HG03280 (cell line): ENCODE data around the gene CAPN7.
"Not testable (repeated sequence)": the region's sequence is repeated elsewhere in the genome, so short reads cannot be mapped to it uniquely, and the experiment has no call there.

ENCODE experiments used
- ATAC-seq: cut with Tn5 transposase; IDR thresholded peaks from one replicate; pipeline ENCODE4 v1.9.1; 2021; ENCODE audit warnings: mild to moderate bottlenecking, moderate library complexity; ENCODE audit not compliant: unreplicated experiment

CAPN7 gene

GRCh38 chr3:15205934-15206661 is at the start of gene CAPN7:
Gene CAPN7 (plus strand): TSS chr3:15206246. CDS start chr3:15206496, 250 bp downstream.
- peak; percentile 88 for ATAC-seq

GRCh38 chr3:15157441-15157840 is 48.6 kb upstream of the CAPN7 start:
- ATAC-seq: no peak

GRCh38 chr3:15159501-15160136 is 46.4 kb upstream of the CAPN7 start:
- ATAC-seq: no peak

- no peak for ATAC-seq
These were observed 45.4 kb upstream of the CAPN7 start for GRCh38 chr3:15160662-15161061.

- no peak for ATAC-seq
These were observed 44.9 kb upstream of the CAPN7 start for GRCh38 chr3:15161133-15161532.

GRCh38 chr3:15163656-15164055 is 42.4 kb upstream of the CAPN7 start:
- not testable (repeated sequence) for ATAC-seq

- no peak for ATAC-seq
These were observed 41.7 kb upstream of the CAPN7 start for GRCh38 chr3:15164340-15164739.

GRCh38 chr3:15165061-15165460 is 41.0 kb upstream of the CAPN7 start:
- ATAC-seq: no peak

- ATAC-seq: not testable (repeated sequence)
These were observed 39.7 kb upstream of the CAPN7 start for GRCh38 chr3:15166391-15166790.

- ATAC-seq: no peak
These were observed 35.0 kb upstream of the CAPN7 start for GRCh38 chr3:15171096-15171495.

- ATAC-seq: no peak
These were observed 33.2 kb upstream of the CAPN7 start for GRCh38 chr3:15172806-15173205.

- ATAC-seq: no peak
These were observed 31.1 kb upstream of the CAPN7 start for GRCh38 chr3:15174953-15175352.

GRCh38 chr3:15175605-15176004 is 30.4 kb upstream of the CAPN7 start:
- no peak for ATAC-seq

- no peak for ATAC-seq
These were observed 25.9 kb upstream of the CAPN7 start for GRCh38 chr3:15180042-15180611.

GRCh38 chr3:15181511-15181910 is 24.5 kb upstream of the CAPN7 start:
- ATAC-seq: no peak

- no peak for ATAC-seq
These were observed 24.1 kb upstream of the CAPN7 start for GRCh38 chr3:15181963-15182362.

GRCh38 chr3:15183011-15183410 is 23.0 kb upstream of the CAPN7 start:
- ATAC-seq: no peak

- ATAC-seq: no peak
These were observed 20.6 kb upstream of the CAPN7 start for GRCh38 chr3:15185404-15185803.

- ATAC-seq: no peak
These were observed 20.0 kb upstream of the CAPN7 start for GRCh38 chr3:15186101-15186476.

- not testable (repeated sequence) for ATAC-seq
These were observed 19.4 kb upstream of the CAPN7 start for GRCh38 chr3:15186477-15187164.

- ATAC-seq: no peak
These were observed 8.6 kb upstream of the CAPN7 start for GRCh38 chr3:15197340-15198029.
